ENCODE data around the gene NECTIN2.

GRCh38 chr19:44909775-44910174, 63.7 kb downstream of the NECTIN2 start:
- TF ChIP-seq TAF1 (IDR thresholded peaks at IDR 0.05; ENCODE audit: borderline replicate concordance, insufficient read depth, low read length) (no peak), POLR2AphosphoS5 (IDR thresholded peaks at IDR 0.05; ENCODE audit: low read depth, low read length) (no peak), SIN3A (IDR thresholded peaks at IDR 0.05; ENCODE audit: borderline replicate concordance, insufficient read depth, low read length) (no peak)
- TF ChIP-seq, protein P1, sequence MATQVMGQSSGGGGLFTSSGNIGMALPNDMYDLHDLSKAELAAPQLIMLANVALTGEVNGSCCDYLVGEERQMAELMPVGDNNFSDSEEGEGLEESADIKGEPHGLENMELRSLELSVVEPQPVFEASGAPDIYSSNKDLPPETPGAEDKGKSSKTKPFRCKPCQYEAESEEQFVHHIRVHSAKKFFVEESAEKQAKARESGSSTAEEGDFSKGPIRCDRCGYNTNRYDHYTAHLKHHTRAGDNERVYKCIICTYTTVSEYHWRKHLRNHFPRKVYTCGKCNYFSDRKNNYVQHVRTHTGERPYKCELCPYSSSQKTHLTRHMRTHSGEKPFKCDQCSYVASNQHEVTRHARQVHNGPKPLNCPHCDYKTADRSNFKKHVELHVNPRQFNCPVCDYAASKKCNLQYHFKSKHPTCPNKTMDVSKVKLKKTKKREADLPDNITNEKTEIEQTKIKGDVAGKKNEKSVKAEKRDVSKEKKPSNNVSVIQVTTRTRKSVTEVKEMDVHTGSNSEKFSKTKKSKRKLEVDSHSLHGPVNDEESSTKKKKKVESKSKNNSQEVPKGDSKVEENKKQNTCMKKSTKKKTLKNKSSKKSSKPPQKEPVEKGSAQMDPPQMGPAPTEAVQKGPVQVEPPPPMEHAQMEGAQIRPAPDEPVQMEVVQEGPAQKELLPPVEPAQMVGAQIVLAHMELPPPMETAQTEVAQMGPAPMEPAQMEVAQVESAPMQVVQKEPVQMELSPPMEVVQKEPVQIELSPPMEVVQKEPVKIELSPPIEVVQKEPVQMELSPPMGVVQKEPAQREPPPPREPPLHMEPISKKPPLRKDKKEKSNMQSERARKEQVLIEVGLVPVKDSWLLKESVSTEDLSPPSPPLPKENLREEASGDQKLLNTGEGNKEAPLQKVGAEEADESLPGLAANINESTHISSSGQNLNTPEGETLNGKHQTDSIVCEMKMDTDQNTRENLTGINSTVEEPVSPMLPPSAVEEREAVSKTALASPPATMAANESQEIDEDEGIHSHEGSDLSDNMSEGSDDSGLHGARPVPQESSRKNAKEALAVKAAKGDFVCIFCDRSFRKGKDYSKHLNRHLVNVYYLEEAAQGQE (IDR thresholded peaks at IDR 0.05; ENCODE audit: insufficient read depth in 1 of 2, low read depth in 2 of 2, low read length in 2 of 2): no peak
